Effector CD8-positive, alpha-beta T cell (primary cell): Measurements from ENCODE around the gene SMC3.
A peak's percentile ranks its signal among the peaks of the same experiment; 100 is the strongest.
"Not testable (repeated sequence)": the region's sequence is repeated elsewhere in the genome, so short reads cannot be mapped to it uniquely, and the experiment has no call there.

ENCODE experiments used
- DNase-seq: peaks from one replicate; lab custom pipeline; 2025; lab: John Stamatoyannopoulos, UW

The SMC3 gene

GRCh38 chr10:110576220-110576619 lies 8.7 kb downstream of the SMC3 start:
- DNase-seq, result no peak

GRCh38 chr10:110577056-110577455 lies 9.6 kb downstream of the SMC3 start:
- DNase-seq, result no peak

- no peak for DNase-seq
These were observed 16.5 kb downstream of the SMC3 start for GRCh38 chr10:110584006-110584405.

GRCh38 chr10:110591760-110592159 lies 24.3 kb downstream of the SMC3 start:
- DNase-seq, result no peak

GRCh38 chr10:110597476-110597875 lies 30.0 kb downstream of the SMC3 start:
- no peak for DNase-seq

- no peak for DNase-seq
These were observed 33.1 kb downstream of the SMC3 start for GRCh38 chr10:110600487-110601101.

GRCh38 chr10:110601581-110601980 lies 34.1 kb downstream of the SMC3 start:
- DNase-seq, result no peak

GRCh38 chr10:110608087-110608486 lies 40.6 kb downstream of the SMC3 start:
- DNase-seq, result no peak

- DNase-seq, result no peak
These were observed 42.1 kb downstream of the SMC3 start for GRCh38 chr10:110609605-110610004.

- DNase-seq, result peak; percentile 9
These were observed 42.8 kb downstream of the SMC3 start for GRCh38 chr10:110610308-110610774.

GRCh38 chr10:110610781-110611180 lies 43.3 kb downstream of the SMC3 start:
- DNase-seq, result not testable (repeated sequence)

- no peak for DNase-seq
These were observed 44.6 kb downstream of the SMC3 start for GRCh38 chr10:110612087-110612486.

GRCh38 chr10:110612629-110613028 lies 45.1 kb downstream of the SMC3 start:
- no peak for DNase-seq

GRCh38 chr10:110613341-110613995 lies 46.0 kb downstream of the SMC3 start:
- no peak for DNase-seq

GRCh38 chr10:110613996-110614495 lies 46.6 kb downstream of the SMC3 start:
- DNase-seq, result no peak

- no peak for DNase-seq
These were observed 47.7 kb downstream of the SMC3 start for GRCh38 chr10:110615057-110615747.

- no peak for DNase-seq
These were observed 49.1 kb downstream of the SMC3 start for GRCh38 chr10:110616493-110617033.

GRCh38 chr10:110617425-110618229 lies 50.1 kb downstream of the SMC3 start:
- no peak for DNase-seq

GRCh38 chr10:110618230-110618610 lies 50.7 kb downstream of the SMC3 start:
- DNase-seq, result no peak

- DNase-seq, result no peak
These were observed 52.3 kb downstream of the SMC3 start for GRCh38 chr10:110619514-110620397.

GRCh38 chr10:110620398-110620719 lies 52.9 kb downstream of the SMC3 start:
- DNase-seq, result no peak
